CD4-positive, alpha-beta T cell treated with Interleukin-6 at 100 ng/mL for 8 hours (primary cell): ENCODE measurements around the gene INO80B.
"Not testable (repeated sequence)": the region's sequence is repeated elsewhere in the genome, so short reads cannot be mapped to it uniquely, and the experiment has no call there.

Experiments used
- DNase-seq: peaks from one replicate; pipeline ENCODE4 v3.0.0-alpha.2; 2020; ENCODE audit warnings: mixed read lengths, low spot score

Gene INO80B

DNA sequence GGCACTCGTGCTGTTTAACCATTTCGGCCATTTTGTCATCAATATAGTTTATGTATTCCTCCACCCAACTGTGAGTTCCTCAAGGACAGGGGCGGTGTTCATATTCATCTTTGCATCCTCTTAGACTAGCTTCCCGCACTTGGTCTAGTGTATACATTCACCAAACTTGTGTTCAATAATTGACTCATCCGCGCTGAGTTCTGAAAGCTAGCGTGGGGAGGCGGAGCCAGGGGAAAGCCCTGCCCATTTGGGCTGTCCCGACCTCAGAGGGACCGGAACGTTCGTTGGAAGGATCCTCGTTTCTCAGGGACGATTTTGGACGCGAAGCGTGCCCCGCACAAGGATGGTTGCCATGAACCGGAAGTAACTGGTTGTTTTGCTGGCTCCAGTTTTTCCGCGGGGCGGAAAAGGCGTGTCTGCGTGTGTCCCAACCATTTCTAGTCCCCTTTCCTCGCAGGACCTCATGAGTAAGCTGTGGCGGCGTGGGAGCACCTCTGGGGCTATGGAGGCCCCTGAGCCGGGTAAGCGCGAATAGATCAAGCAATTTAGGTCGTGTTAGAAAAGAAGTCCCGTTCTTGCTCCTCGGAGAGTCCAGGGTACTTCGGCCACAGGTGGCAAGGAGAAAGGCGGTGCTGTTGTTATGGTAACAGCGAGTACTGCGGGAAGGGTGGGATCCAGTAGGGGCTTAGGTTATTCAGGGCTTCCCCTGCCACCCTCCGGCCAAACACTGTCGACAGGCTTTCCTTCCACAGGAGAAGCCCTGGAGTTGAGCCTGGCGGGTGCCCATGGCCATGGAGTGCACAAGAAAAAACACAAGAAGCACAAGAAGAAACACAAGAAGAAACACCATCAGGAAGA is at the start of gene INO80B:
INO80B (plus strand) TSS at position 434 of the 858 bp plus-strand sequence; CDS start at position 464, 30 bp downstream.
- peak; percentile 97 for DNase-seq

DNA sequence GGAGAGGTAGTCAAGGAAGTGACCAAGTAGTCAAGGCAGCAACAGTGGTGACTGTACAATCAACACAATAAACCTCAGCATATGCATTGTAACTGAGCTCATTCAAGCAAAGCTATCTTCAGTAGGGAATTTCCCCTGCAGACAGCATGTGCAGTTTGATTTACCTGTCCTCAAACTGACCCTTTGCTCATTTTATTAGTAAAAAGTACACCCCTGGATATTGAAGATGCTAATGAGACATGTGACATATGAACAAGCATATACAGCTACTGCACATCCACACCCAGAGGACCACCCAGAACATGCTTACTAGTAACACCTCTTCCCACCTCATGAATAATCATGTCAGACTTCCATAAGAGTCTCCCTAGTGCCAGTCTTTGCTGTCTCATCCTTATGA is 48.9 kb upstream of the INO80B start:
- no peak for DNase-seq

DNA sequence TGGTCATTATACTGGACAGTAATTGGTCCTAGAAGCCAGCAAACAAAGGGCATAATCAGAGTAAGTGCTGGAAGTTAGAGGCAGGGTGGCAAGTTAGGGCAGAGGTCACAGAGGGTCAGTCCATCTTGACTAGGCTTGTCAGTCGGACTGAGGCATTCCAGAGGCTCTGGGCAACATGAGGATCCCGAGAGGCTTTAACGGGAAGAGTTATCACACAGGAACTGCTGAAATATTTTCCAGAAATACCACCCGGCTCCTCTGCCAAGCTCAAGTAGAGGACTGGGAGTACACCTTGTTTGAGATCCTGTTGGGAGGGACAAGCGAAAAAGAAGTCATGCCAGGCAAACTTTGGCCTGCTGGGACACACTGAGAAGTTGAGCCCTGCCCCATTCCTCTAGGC is 47.2 kb upstream of the INO80B start:
- DNase-seq: no peak

DNA sequence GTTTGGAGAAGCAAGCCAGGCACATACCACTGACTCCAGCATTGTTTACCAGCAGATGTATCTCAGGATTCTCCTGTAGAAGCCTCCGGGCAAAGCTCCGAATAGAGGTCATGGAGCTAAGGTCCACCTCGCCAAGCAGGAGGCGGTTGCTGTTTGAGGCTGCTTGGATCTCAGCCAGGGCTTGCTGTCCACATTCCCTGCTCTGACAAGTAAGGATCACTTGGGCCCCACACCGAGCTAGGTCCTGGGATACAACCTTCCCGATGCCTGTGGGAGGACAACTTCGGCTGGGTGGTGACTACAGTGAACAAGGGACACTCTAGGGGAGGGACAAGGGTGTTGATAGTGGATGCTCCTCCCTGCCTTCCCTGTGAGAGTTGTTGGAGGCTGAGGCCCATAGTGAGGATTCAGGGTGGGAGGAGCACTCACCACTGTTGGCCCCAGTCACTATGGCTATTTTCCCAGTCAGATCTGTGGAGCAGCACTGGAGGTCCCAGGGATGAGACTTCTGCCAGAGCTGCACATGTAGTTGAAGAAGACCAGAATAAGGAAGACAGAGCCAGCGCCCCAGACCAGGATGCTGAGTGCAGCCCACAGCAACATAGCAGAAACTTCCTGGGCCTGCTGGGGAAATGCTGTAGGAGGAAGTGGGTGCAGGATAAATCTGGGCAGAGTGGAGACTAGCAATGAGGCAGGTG is 41.7 kb upstream of the INO80B start:
- DNase-seq: no peak

DNA sequence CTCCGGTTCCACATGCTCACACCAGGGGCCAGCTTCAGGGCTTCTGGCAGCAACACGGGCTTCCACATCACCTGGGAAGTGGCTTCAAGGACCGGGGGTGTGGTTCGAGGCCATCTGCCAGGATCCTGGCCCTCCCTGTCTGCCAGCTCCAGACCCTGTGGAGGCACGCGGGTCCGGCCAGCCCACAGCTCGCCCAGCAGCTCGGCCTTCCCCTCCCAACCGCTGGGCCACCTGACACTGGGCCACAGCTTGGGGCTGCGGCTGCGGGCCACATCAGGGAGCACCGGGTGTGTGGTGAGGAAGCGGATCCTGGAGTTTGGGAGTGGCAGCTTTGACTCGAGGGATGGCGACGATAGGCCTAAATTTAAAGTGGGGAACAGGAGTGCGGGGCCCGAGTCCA is 40.4 kb upstream of the INO80B start:
- no peak for DNase-seq

DNA sequence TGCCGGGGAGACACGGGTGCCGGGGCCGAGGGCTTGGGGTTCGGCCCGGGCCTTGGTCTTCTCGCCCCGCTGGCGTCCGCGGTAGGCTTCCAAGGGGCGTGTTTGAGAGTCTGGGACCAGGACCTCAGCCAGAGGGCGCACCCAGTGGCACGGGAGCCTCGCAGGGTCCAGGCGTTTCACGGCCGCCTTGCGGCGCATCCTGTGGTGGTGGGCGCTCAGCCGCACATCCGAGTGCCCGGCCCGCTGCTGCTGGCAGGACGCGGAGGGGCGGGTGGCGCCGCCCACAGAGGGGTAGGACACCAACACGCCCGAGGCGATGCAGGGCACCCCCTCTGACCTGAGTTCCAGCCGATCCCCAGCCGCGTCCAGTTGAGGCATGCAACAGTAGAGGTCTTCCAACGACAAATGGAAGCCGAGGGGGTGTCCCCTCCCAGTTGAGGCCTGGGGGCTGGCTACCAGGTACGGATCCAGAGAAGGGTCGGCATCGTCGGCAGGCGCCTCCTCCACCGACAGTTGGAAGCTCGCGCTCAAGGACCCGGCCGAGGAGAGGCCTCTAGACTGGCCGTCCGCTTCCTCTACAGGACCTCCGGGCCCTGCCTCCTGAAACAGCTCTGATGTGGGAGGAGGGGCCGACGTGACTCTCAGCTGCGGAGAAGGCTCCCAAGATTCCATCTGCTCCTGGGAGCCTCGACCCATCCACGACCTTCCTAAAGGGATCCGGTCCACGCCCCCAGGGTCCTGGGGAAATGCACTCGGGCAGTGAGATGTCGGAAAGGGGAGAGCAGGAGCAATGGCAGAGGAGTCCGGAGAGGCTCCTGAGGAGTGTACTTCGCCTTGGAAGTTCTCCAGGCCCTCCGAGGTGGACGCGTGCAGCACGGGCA is 39.8 kb upstream of the INO80B start:
- peak; percentile 17 for DNase-seq

DNA sequence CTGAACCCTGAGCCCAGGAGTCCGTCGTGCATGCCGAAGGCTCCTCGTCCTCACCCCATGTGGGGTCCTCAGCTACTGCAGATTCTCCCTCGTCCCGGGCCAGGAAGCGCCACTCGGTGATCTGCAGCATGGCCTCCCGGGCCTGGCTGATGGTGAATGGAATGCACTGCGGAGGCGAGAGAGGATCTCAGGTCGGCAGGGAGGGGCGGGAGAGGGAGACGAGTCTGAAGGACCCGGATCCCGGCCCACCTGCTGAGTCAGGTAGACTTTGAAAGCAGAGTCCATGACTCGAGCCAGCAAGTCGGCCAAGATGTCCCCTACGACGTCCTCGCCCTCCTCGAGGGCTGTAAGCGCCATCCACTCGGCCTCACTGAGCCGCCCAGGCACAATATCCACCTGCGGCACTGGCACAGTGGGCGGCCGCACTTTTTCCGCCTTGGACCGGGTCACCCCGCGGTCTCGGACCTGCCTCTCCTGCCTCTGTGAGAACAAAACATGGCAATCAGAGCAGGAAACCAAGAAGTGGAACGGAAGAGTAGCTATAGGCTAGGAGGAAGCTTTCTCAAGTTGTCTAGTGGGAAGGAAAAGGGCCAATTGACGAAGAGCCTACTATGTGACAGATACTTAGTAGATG is 39.0 kb upstream of the INO80B start:
- no peak for DNase-seq

DNA sequence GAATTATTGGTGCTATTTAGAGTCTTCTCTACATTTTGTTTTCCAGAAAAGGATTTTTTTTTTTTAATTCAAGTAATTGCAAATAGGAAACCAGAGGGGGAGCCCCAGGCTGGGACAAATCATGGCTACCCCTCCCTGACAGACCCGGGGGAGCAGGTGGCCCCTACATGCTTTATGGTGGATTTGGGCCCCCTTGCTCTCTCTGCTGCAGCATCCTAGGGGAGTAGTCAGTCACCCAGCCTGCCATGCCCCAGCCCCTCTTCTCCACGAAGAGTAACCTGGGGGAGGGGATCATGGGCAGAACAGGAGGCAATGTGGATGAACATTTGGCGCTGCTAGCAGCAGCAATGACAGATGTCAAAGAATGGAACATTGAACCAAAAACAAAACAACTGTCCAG is 38.1 kb upstream of the INO80B start:
- DNase-seq: no peak

DNA sequence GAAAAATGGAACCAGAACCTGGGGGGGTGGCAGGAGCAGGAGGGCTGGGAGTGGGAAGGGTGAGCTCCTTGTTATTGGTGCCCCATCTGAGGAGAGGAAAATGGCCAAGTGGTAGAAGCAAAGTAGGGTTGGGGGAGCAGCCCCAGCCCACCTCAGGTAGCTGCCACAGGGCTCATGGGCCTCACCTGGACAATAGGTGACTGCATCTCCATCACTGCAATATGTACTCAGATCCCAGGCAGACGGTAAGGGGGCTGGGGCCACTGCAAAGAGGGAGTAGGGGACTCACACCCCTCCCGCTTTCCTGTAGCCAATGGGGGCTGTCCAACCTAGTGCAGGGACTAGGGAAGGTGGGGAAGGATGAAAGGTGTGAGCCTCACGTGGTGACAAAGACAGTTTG is 37.7 kb upstream of the INO80B start:
- no peak for DNase-seq

DNA sequence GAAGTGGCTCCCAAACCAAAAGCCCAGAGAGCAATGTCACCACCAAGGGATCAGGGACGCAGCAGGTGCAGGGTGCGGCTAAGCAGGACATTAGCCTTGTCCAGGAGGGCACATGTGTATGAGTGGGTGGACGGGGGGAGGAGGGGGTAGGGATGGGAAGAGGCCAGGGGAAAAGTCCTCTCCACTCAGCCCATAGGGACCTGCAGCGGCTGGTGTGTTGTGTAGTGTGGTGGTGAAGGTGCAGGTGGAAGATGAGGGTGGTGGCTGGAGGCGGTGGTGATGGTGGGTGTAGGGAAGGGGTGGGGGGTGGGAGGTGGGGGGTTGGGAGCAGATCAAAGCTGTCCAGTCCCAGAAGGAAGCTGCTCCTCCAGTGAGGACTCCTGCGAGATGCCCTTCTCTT is 37.1 kb upstream of the INO80B start:
- no peak for DNase-seq

DNA sequence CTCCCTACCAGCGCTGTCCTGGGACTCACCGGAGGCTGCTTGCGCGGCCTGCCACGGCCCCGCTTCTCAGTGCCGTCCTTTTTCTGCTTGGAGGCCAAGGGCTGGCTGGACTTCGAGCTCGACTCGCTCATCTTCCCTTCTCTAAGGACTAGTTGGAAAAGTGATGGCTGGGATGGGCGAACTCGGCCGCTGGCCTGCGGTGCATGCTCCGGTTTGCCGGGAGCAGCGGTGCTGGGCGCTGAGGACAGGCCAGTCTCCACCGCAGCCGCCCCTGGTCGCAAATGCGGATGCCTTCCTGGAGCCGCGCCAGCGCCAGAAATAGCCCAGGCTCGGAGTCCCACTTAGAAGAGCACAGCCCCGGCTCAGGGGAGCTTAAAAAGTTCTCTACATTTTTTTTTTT is 36.6 kb upstream of the INO80B start:
- DNase-seq: no peak

DNA sequence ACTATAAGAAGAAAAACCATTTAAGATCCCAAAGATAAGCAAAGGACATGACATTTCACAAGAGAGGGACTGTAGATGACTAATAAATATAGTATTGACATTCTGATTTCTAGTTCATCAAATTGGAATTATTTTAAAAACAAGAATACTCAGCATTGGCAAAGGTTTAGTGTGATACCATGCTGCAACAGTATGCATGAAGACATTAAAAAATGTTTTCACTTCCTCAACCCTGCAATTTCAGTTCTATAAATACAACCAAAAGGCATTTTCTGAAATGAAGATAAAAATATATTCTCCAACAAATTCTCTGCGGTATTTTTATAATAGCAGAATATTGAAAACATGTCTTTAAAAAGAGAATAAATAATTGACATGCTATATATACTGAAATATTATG is 35.5 kb upstream of the INO80B start:
- no peak for DNase-seq

DNA sequence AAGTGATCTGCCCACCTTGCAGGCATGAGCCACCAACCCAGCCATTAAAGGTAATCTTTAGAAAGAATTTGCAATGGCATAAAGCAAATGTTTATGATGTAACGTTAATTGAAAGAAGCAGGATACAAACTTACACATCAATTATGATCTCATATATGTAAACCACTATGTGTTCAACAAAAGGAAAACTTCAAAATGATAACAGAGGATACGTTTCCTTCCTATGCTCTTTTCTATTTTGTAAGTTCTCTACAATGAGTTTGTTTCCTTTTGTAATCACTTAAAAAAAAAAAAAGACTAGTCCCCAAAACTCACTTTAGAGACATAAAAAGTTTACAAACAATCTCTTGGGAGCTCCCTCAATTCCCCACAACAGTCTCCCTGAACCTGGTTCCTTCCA is 34.9 kb upstream of the INO80B start:
- no peak for DNase-seq

DNA sequence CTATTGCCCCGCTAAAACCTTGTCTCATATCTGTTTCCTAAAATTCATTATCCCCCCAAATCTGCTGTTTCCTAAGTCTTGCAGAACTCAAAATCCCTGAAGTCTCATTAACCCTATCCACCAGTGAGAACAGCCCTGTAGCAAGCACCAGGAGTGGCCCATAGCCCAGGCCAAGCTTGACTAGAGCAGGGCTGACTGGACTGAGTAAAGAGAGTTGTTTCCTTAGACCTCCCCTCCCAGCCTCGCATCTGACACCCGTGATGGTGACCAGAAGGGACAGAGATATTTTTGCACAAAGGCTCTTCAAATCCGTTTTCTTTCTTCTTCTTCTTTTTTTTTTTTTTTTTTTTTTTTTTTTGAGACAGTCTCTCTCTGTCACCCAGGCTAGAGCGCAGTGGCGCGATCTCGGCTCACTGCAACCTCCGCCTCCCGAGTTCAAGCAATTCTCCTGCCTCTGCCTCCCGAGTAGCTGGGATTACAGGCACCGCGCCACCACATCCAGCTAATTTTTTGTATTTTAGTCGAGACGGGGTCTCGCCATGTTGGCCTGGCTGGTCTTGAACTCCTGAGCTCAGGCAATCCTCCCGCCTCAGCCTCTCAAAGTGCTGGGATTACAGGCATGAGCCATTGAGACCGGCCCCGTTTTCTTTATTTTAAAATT is 34.3 kb upstream of the INO80B start:
- not testable (repeated sequence) for DNase-seq

DNA sequence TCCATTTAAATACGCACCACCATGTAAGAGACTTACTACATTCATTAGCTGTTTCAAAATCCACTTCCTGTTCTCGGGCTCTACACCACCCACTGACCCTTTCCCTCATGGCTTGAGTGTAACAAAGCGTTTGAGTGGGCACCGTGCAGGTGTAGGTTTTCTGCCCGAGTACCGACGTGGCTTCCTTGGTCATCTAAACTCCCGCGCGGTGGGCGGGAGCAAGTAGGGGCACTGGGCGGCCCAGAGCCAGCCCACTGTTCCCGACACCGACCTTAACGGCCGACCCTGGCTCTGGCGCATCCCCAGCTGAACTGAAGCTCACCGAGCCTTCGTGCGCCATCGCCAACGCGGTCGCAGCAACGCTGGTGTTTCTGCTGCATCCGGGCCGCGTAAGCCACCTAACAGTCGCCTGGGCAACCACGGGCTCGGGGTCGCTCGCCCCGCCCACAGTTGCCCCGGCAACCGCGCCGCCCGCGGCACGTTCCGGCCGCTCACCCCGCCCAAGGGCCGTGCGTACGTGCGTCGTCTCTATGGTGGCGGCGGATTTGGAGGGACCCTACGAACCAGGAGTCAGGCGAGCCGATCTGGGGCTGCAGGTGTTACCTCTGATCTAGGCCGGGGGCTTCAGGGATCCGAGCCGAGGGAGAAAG is 33.5 kb upstream of the INO80B start, which contains the start of the genes C2orf81 and WDR54:
C2orf81 (minus strand) TSS at position 399 of the 650 bp plus-strand sequence; CDS start at position 340, 59 bp downstream.
WDR54 (plus strand) TSS at position 510 of the 650 bp plus-strand sequence. CDS start 424 bp downstream, outside the sequence.
- DNase-seq: peak; percentile 94

DNA sequence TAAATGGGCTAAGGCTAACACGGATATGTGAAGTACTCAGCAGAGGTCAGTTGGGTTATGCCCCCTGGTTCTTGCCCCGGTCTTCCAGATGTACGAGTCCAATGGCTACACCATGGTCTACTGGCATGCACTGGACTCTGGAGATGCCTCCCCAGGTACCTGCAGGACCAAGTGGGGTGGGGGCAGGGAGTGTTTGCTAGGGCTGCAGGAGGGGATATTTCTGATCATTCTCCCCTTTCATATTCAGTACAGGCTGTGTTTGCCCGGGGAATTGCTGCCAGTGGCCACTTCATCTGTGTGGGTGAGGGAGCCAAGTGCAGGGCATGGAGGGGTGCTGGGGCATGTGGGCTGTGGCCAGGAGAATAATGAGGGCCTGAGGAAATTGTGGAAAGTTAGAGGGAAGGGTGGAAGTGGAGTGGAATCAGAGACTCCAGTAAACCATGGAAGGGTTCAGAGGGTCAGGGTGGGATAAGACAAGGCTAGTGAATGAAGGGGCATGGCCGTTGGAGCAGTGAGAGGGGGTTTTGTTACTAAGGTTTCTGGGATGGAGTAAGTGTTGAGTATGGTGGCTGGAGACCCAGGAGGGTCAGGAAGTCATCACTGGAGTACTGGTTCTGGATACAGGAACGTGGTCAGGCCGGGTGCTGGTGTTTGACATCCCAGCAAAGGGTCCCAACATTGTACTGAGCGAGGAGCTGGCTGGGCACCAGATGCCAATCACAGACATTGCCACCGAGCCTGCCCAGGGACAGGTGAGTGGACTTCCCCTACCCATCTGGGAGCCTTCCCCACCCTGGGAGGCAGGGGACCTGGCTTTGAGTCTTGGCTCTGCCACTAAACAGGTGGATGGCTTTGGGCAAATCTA is 31.4 kb upstream of the INO80B start:
- DNase-seq: no peak

DNA sequence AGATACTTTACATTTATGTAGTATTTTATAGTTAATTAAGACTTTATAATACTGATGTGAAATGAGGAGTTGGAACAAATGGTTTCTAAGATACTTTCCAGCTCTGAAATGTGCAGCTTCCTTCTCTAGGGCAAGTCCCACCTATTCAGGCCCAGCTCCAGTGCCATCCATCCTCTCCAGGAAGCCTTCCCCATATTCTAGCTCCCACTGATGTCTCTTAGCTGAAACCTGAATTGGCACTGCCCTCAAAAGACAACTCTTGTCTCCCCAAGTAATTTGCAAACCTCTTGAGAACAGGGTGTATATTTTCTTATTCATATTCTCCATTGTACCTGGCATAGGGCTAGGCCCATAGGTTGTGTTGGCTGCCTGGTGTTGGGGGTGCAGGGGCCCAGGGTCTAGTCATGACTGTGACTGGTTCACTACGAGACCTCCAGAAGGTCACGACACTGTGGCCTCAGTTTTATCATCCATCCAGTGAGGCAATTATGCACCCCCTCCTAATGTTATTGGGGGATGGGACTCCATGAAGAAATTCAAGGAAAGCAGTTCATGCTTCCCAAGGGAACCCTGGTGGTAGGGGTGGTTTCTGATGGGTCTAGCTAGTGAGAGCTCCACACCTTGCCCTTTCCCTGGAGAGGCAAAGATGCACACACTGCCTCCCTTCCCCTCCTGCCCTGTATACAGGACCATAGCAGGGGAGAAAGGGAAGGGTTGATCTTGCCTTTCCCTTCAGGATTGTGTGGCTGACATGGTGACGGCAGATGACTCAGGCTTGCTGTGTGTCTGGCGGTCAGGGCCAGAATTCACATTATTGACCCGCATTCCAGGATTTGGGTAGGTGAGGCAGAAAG is 30.5 kb upstream of the INO80B start:
- no peak for DNase-seq

DNA sequence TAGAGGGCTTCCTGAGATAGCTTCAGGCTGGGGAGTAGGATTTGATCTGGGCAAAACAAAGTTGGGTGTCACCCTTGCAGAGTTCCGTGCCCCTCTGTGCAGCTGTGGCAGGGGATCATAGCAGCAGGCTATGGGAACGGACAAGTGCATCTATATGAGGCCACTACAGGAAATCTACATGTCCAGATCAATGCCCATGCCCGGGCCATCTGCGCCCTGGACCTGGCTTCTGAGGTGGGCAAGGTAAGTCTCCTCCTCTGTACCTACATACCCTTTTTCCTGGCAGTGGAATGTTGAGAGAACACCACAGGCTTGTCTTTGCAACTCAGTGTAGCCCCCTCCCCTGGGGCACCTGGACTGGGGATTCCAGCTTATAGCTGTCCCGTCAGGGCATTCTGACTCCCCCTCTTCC is 29.9 kb upstream of the INO80B start:
- no peak for DNase-seq

DNA sequence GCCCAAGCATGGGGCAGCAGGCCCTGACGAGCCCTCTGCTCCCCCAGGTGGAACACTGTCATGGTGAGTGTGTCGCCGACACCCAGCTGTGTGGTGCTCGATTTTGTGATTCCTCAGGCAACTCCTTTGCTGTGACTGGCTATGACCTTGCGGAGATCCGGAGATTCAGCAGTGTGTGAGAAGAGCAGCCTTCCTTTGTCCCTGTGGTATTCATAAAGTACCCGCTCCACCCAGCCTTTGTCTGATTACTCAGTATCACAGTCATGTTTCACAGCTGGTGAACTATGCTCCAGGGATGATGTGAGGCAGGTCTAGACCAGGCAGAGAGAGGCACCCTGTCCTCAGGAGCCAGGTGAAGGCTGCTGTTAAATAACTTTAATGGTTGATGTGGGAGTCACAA is 29.4 kb upstream of the INO80B start:
- no peak for DNase-seq
